SKM-1 (cell line): ENCODE measurements around the gene ERAS.
"Not testable (repeated sequence)": the region's sequence is repeated elsewhere in the genome, so short reads cannot be mapped to it uniquely, and the experiment has no call there.

Experiments used
- DNase-seq: peaks from one replicate; lab custom pipeline; 2025; ENCODE audit not compliant: unreplicated experiment; lab: John Stamatoyannopoulos, UW

The ERAS gene

GRCh38 chrX:48831136-48831908 is 5.0 kb downstream of the ERAS start:
- DNase-seq: no peak

- no peak for DNase-seq
Observed at GRCh38 chrX:48831909-48832291, 5.6 kb downstream of the ERAS start.

- peak; percentile 10 for DNase-seq
Observed at GRCh38 chrX:48833542-48834138, 7.3 kb downstream of the ERAS start.

GRCh38 chrX:48834383-48834709 is 8.0 kb downstream of the ERAS start:
- DNase-seq: no peak

- no peak for DNase-seq
Observed at GRCh38 chrX:48835524-48836329, 9.4 kb downstream of the ERAS start, which contains the start of gene PCSK1N. TSS of gene PCSK1N (minus strand) at chrX:48835610. CDS start at chrX:48835532, 78 bp downstream.

- no peak for DNase-seq
Observed at GRCh38 chrX:48839686-48840085, 13.4 kb downstream of the ERAS start.

- DNase-seq: no peak
Observed at GRCh38 chrX:48848847-48849246, 22.5 kb downstream of the ERAS start.

- DNase-seq: no peak
Observed at GRCh38 chrX:48852857-48853256, 26.5 kb downstream of the ERAS start.

GRCh38 chrX:48853494-48853893 is 27.2 kb downstream of the ERAS start:
- DNase-seq: not testable (repeated sequence)

- not testable (repeated sequence) for DNase-seq
Observed at GRCh38 chrX:48854121-48854804, 27.9 kb downstream of the ERAS start.

GRCh38 chrX:48854898-48855297 is 28.6 kb downstream of the ERAS start:
- DNase-seq: no peak

GRCh38 chrX:48864210-48864609 is 37.9 kb downstream of the ERAS start:
- DNase-seq: no peak

GRCh38 chrX:48872017-48872416 is 45.7 kb downstream of the ERAS start:
- not testable (repeated sequence) for DNase-seq

- DNase-seq: not testable (repeated sequence)
Observed at GRCh38 chrX:48876944-48877343, 50.6 kb downstream of the ERAS start.
